K562 (cell line): ENCODE measurements around the gene MANEAL. TPM values are rescaled to one million over a fixed set of nuclear protein-coding genes. Genes with fewer than 3 reads are reported as not detected.

Source experiments
- ATAC-seq: fragments of 200-7000 bp; cut with Tn5 transposase; 3 replicates; pipeline ENCODE4 v1.9.1; 2020; ENCODE audit warnings: moderate library complexity
- BruUV-seq: library from RNA; stranded (reverse); fragments of 400-500 nt; replicated peaks from 2 replicates; lab custom pipeline; 2021; lab: Mats Ljungman, UMichigan
- CTCF ChIA-PET: fragments of 300-600 bp; formaldehyde crosslinking; extraction: SDS; loops from one replicate; lab custom pipeline; 2021; ENCODE audit warnings: low intra/inter-chr PET ratio; lab: Yijun Ruan, JAX
- POLR2A ChIA-PET: fragments of 300-600, 350-650 bp; sonication (Branson Sonifier 250); formaldehyde crosslinking; extraction: SDS; loops from one replicate; lab custom pipeline; 2021; ENCODE audit warnings: antibody characterized with exemption, inconsistent platforms; lab: Yijun Ruan, JAX
- DNase-seq, 4 experiments: peaks; one replicate each; pipeline versions ENCODE4 v3.0.0 to v3.0.0-alpha.2; 2011 to 2018; ENCODE audit warnings: low spot score in 3 of 4, mixed read lengths in 3 of 4; ENCODE audit errors: extremely low read depth in 1 of 4
- FAIRE-seq: peaks from 2 replicates; lab custom pipeline; 2011; peaks lifted over from hg19 to GRCh38; lab: Jason Lieb, UNC
- H2AFZ ChIP-seq: 2 replicates; pipeline ENCODE4 v1.6.0; 2011; ENCODE audit warnings: low read depth, low read length, control low read depth, inconsistent platforms
- H3K27ac ChIP-seq: fragments of 200-600 bp; 3 replicates; pipeline ENCODE4 v1.8.0; 2011; ENCODE audit warnings: low read depth, mild to moderate bottlenecking, control low read depth, inconsistent platforms, low read length, moderate library complexity, mixed read lengths; ENCODE audit errors: extremely low read depth
- H3K27me3 ChIP-seq, 2 experiments: fragments of 300-600 bp in 1 of 2; 2 replicates in 1 of 2; 3 replicates in 1 of 2; pipeline versions ENCODE4 v1.6.0 to v1.8.0; 2011; ENCODE audit warnings: inconsistent platforms in 2 of 2, low read length in 2 of 2, mild to moderate bottlenecking in 1 of 2, mixed read lengths in 1 of 2, moderate library complexity in 1 of 2; ENCODE audit not compliant: control insufficient read depth in 2 of 2, insufficient read depth in 2 of 2
- H3K36me3 ChIP-seq: fragments of 300-600 bp; 3 replicates; pipeline ENCODE4 v1.8.0; 2011; ENCODE audit warnings: mild to moderate bottlenecking, low read length, inconsistent platforms; ENCODE audit not compliant: control insufficient read depth, insufficient read depth
- H3K4me1 ChIP-seq, 2 experiments: fragments of 200-600 bp in 1 of 2; replicated peaks in 1 of 2; 2 replicates in 1 of 2; 3 replicates in 1 of 2; pipeline versions ENCODE4 v1.5.1 to v1.8.0; 2011; ENCODE audit warnings: inconsistent platforms in 2 of 2, low read length in 2 of 2, mild to moderate bottlenecking in 1 of 2, mixed read lengths in 1 of 2, moderate library complexity in 1 of 2; ENCODE audit not compliant: control insufficient read depth in 2 of 2, insufficient read depth in 2 of 2
- H3K4me2 ChIP-seq: 2 replicates; pipeline ENCODE4 v1.6.1; 2011; ENCODE audit warnings: low read length, control low read depth, inconsistent platforms, mixed read lengths; ENCODE audit not compliant: insufficient read depth
- H3K4me3 ChIP-seq: fragments of 200-600 bp; sonication (generic), shearing (Covaris generic); 2 replicates; pipeline ENCODE4 v1.5.1; 2016; ENCODE audit warnings: control low read depth, inconsistent platforms
- H3K79me2 ChIP-seq: fragments of 200-600 bp; 3 replicates; pipeline ENCODE4 v1.8.0; 2011; ENCODE audit warnings: low read length, inconsistent platforms; ENCODE audit not compliant: control insufficient read depth, insufficient read depth
- H3K9ac ChIP-seq, 2 experiments: 2 replicates each; pipeline versions ENCODE4 v1.6.0 to v1.6.1; 2011; ENCODE audit warnings: low read depth in 2 of 2, low read length in 2 of 2, control low read depth in 1 of 2, inconsistent platforms in 1 of 2, mild to moderate bottlenecking in 1 of 2, mixed read lengths in 1 of 2; ENCODE audit not compliant: insufficient read depth in 1 of 2
- H3K9me1 ChIP-seq: one replicate; pipeline ENCODE4 v1.6.0; 2011; ENCODE audit warnings: inconsistent platforms, mild to moderate bottlenecking, low read length, moderate library complexity; ENCODE audit not compliant: control insufficient read depth, insufficient read depth
- H3K9me3 ChIP-seq: replicated peaks from 2 replicates; pipeline ENCODE4 v1.5.1; 2011; ENCODE audit warnings: low read depth, low read length, inconsistent platforms; ENCODE audit not compliant: control insufficient read depth, insufficient read depth
- H4K20me1 ChIP-seq: replicated peaks from 2 replicates; pipeline ENCODE4 v1.6.1; 2011; ENCODE audit warnings: low read length, inconsistent platforms, mixed read lengths; ENCODE audit not compliant: control insufficient read depth, insufficient read depth
- PHF20 ChIP-seq: fragments of 450-650 bp; IDR thresholded peaks from 2 replicates; pipeline ENCODE4 v1.6.1; 2018; ENCODE audit not compliant: partially characterized antibody
- STAT5A ChIP-seq: IDR thresholded peaks from 2 replicates; pipeline ENCODE4 v1.6.1; 2012; ENCODE audit warnings: low read length, inconsistent platforms, borderline replicate concordance
- ZKSCAN3 ChIP-seq: fragments of 250-450 bp; sonication (Bioruptor Pico); IDR thresholded peaks from 2 replicates; pipeline ENCODE4 v1.4.0; 2020
- ZNF140 ChIP-seq: fragments of 250-450 bp; sonication (Bioruptor Pico); IDR thresholded peaks from 2 replicates; pipeline ENCODE4 v1.8.0; 2021; ENCODE audit warnings: moderate library complexity, mild to moderate bottlenecking, inconsistent platforms
- ZNF695 ChIP-seq: fragments of 450-650 bp; formaldehyde crosslinking; IDR thresholded peaks from 2 replicates; pipeline ENCODE4 v1.4.0; 2020; ENCODE audit warnings: mild to moderate bottlenecking, moderate library complexity
- WGBS: fragments of 100-300 bp; shearing (Covaris generic); methylation state at CpG from one replicate; pipeline ENCODE4 v1.1.6; 2016; ENCODE audit warnings: low coverage, mixed read lengths; ENCODE audit not compliant: insufficient coverage; ENCODE audit errors: missing lambda C conversion rate; 5-methylcytosine and 5-hydroxymethylcytosine counted together
- in situ Hi-C: fragments of 300-500 bp; cut with MboI; formaldehyde crosslinking; loops from 4 replicates; pipeline ENCODE4 v1.15.0; 2018; ENCODE audit warnings: inconsistent platforms, mixed read lengths
- intact Hi-C: fragments of 100-400 bp; cut with micrococcal nuclease; formaldehyde crosslinking; loops from 2 replicates; pipeline ENCODE4 v1.14.2; 2022
- polyA plus RNA-seq, 8 experiments: library from polyadenylated mRNA; depleted of rRNA in 4 of 8; stranded (reverse) in 5 of 8; unstranded in 3 of 8; fragments of >200 nt; fragmentation: Nextera tagmentation in 2 of 8; fragmentation: Illumina TruSeq in 1 of 8; extraction: Ambion mirVana in 2 of 8; extraction: Trizol in 1 of 8; gene quantifications; 2 replicates each; pipeline versions ENCODE4 v1.2.1 to v1.2.3, GENCODE V29; 2011 to 2014; ENCODE audit warnings: inconsistent platforms in 1 of 8, missing spikeins in 1 of 8
- total RNA-seq, 7 experiments: library from RNA; depleted of rRNA in 6 of 7; stranded (reverse); fragments of >200 nt in 6 of 7; fragmentation: Illumina TruSeq in 2 of 7; extraction: Trizol in 2 of 7; gene quantifications; 2 replicates each; pipeline versions ENCODE4 v1.2.1 to v1.2.3, GENCODE V29; 2011 to 2021; ENCODE audit warnings: low replicate concordance in 1 of 7
- TF ChIP-seq, protein P1 (sequence below): fragments of 250-450 bp; sonication (Bioruptor Pico); IDR thresholded peaks from 2 replicates; pipeline ENCODE4 v1.5.0; 2021

Gene MANEAL
- total and polyA plus RNA-seq, 9 of the 15 experiments (the other 6 are each of a cell fraction or from before 2014, with no cell fraction given): 0.37 to 3.2 (median 1.2) TPM

DNA sequence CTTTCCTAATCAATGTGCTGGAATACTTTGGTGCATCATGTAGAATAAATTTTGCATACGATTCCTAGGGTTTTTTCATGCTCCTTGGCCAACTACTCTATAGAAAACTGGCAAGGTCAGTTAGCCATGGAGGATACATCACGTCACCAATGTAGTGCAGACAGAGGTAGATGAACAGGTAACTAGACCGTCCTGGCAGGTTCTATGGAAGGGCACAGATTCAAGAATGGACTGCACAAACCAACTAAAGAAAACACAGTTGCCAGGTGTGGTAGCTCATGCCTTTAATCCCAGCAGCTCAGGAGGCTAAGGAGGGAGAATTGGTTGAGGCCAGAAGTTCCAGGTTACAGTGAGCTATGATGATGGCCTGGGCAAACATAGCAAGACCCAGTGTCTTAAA is 55.8 kb downstream of the MANEAL start:
- POLR2A ChIA-PET: interaction anchor here (1.0 kb wide), 1 partner anchor 34 kb away, joined by 4 read pairs; no protein-coding TSS in a partner anchor
- DNase-seq: no peak
- Histone ChIP-seq H3K4me1 (peaks cover 2 to 32% of the 10 kb centered on the region in 2 experiments; a peak in 4 of 5 replicates), H3K79me2 (peaks cover 64% of the 10 kb centered on the region), H2AFZ (no peak overlapping the region), H3K27me3 (no peaks in the 10 kb centered on the region)
- no TSS peak for BruUV-seq
- no peak for TF ChIP-seq ZKSCAN3 (CRISPR knock-in tag)
- no peak for TF ChIP-seq ZNF140 (CRISPR knock-in tag)
- TF ChIP-seq STAT5A: no peak
- no peak for TF ChIP-seq ZNF695 (CRISPR knock-in tag)
- TF ChIP-seq, protein P1, sequence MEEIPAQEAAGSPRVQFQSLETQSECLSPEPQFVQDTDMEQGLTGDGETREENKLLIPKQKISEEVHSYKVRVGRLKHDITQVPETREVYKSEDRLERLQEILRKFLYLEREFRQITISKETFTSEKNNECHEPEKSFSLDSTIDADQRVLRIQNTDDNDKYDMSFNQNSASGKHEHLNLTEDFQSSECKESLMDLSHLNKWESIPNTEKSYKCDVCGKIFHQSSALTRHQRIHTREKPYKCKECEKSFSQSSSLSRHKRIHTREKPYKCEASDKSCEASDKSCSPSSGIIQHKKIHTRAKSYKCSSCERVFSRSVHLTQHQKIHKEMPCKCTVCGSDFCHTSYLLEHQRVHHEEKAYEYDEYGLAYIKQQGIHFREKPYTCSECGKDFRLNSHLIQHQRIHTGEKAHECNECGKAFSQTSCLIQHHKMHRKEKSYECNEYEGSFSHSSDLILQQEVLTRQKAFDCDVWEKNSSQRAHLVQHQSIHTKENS (CRISPR knock-in tag): no peak
- no peak for TF ChIP-seq PHF20
- TF ChIP-seq, all 486 proteins: peak for 0
- H3K36me3 ChIP-seq: peaks cover 36% of the 10 kb centered on the region; the same call in 2 of the 3 replicates
- H3K9me1 ChIP-seq: no peaks in the 10 kb centered on the region
- no peaks in the 10 kb centered on the region for H3K9me3 ChIP-seq
- FAIRE-seq (no peak), ATAC-seq (no peak)
- no peak overlapping the region for H3K4me2 ChIP-seq
- CTCF ChIA-PET: no interaction called here
- WGBS: 91% methylated on average over 3 of the region's 3 CpGs
- no peak overlapping the region for H3K9ac ChIP-seq
- no peak overlapping the region for H3K4me3 ChIP-seq
- no peak overlapping the region for H3K27ac ChIP-seq
- 0 out of 2 replicates have a peak, but pooled peaks cover 7% of the 10 kb centered on the region for H4K20me1 ChIP-seq
- in situ Hi-C loops: no loop called here
- intact Hi-C loops: no loop called here
